Aorta (tissue), 5 donors: Measurements from ENCODE around the gene ACSM6. TPM values are rescaled to one million over a fixed set of nuclear protein-coding genes. Genes with fewer than 3 reads are reported as not detected.
A peak's percentile ranks its signal among the peaks of the same experiment; 100 is the strongest.

Source experiments
- ATAC-seq: fragments of 200-7000 bp; cut with Tn5 transposase; one replicate; pipeline ENCODE4 v1.9.1; 2022; ENCODE audit warnings: moderate library complexity; ENCODE audit not compliant: low FRiP score
- DNase-seq, 2 donors: peaks; one replicate each; pipeline ENCODE4 v3.0.0-alpha.2; 2020
- H3K27ac ChIP-seq, 2 donors: one replicate each; pipeline ENCODE4 v1.5.1; 2013; ENCODE audit warnings: low read length in 2 of 2, mild to moderate bottlenecking in 2 of 2, moderate library complexity in 2 of 2, control low read depth in 1 of 2, inconsistent platforms in 1 of 2, low read depth in 1 of 2
- H3K27me3 ChIP-seq, 2 donors: one replicate each; pipeline ENCODE4 v1.6.1; 2013; ENCODE audit warnings: control low read depth in 1 of 2, low read length in 1 of 2, mild to moderate bottlenecking in 1 of 2, moderate library complexity in 1 of 2; ENCODE audit not compliant: insufficient read depth in 2 of 2, control insufficient read depth in 1 of 2
- H3K36me3 ChIP-seq, 2 donors: one replicate each; pipeline ENCODE4 v1.6.1; 2013; ENCODE audit warnings: control low read depth in 1 of 2, low read length in 1 of 2, mild to moderate bottlenecking in 1 of 2; ENCODE audit not compliant: insufficient read depth in 2 of 2, control insufficient read depth in 1 of 2
- H3K4me1 ChIP-seq, 2 donors: one replicate each; pipeline ENCODE4 v1.6.1; 2013; ENCODE audit warnings: low read length in 2 of 2, control low read depth in 1 of 2, mild to moderate bottlenecking in 1 of 2, moderate library complexity in 1 of 2; ENCODE audit not compliant: insufficient read depth in 2 of 2, control insufficient read depth in 1 of 2
- H3K4me3 ChIP-seq, 2 donors: one replicate each; pipeline ENCODE4 v1.5.1; 2013; ENCODE audit warnings: low read length in 2 of 2, control low read depth in 1 of 2, mild to moderate bottlenecking in 1 of 2
- H3K9me3 ChIP-seq: one replicate; pipeline ENCODE4 v1.6.1; 2013; ENCODE audit warnings: mild to moderate bottlenecking, low read length; ENCODE audit not compliant: control insufficient read depth
- WGBS, 2 donors: extraction: QIAGEN DNeasy Blood & Tissue Kit; methylation state at CpG; one replicate each; pipeline ENCODE4 v1.1.7; 2013; 5-methylcytosine and 5-hydroxymethylcytosine counted together
- intact Hi-C, 2 donors: fragments of 100-400 bp; cut with DNase I; formaldehyde crosslinking; loops; one replicate each; pipeline versions ENCODE4 v1.14.2 to v1.15.0; 2022
- polyA plus RNA-seq, 2 donors: library from polyadenylated mRNA; stranded (reverse); fragments of 200-250 nt; gene quantifications; one replicate each; pipeline ENCODE4 v1.2.3, GENCODE V29; 2013
- total RNA-seq, 2 donors: library from RNA; stranded (reverse); fragmentation: NEBNext Ultra II Directional; extraction: Animal tissue kit (Norgen Biotek cat#: 25700); gene quantifications; one replicate each; pipeline ENCODE4 v1.2.1, GENCODE V29; 2021
- donor health status: healthy with polysubstance abuse.
- donor health status: Bipolar disorder and iron deficiency.
- donor health status: DM: no; HTN: no; CAD: no.
- donor health status: DM: no; HTN: no; CAD: no.
- donor health status: DM: yes; HTN: yes; CAD: no.

The ACSM6 gene
- total and polyA plus RNA-seq, 4 donors: 0.99 TPM; not detected in 3

GRCh38 chr10:95245425-95246055 lies 51.5 kb downstream of the ACSM6 start:
- 75 to 77% methylated on average over 6 of the region's 6 CpGs for WGBS, 2 donors
- H3K9me3 ChIP-seq: no peaks in the 10 kb centered on the region
- no peak for DNase-seq
- no peak for ATAC-seq
- H3K36me3 ChIP-seq: peaks cover 0 to 7% of the 10 kb centered on the region in 2 donors
- intact Hi-C loops: loop anchor here (5.0 to 10.0 kb wide), 4 partner anchors 42 to 359 kb away; no protein-coding TSS in a partner anchor
- H3K4me1 ChIP-seq: peaks cover 6 to 7% of the 10 kb centered on the region in 2 donors
- H3K4me3 ChIP-seq: no peak overlapping the region
- H3K27me3 ChIP-seq: no peaks in the 10 kb centered on the region
- H3K27ac ChIP-seq: no peak overlapping the region

GRCh38 chr10:95246582-95247051 lies 52.6 kb downstream of the ACSM6 start:
- H3K36me3 ChIP-seq: peaks cover 0 to 7% of the 10 kb centered on the region in 2 donors
- peak; percentile 80 for ATAC-seq
- WGBS, 2 donors: 0 to 1% methylated on average over 1 of the region's 1 CpG
- H3K27ac ChIP-seq: peak overlapping the region; percentile 8 to 11
- intact Hi-C loops: loop anchor here (1.0 to 10.0 kb wide), 5 partner anchors 41 to 358 kb away; no protein-coding TSS in a partner anchor
- peak; percentile 73 to 82 for DNase-seq
- H3K9me3 ChIP-seq: no peaks in the 10 kb centered on the region
- H3K27me3 ChIP-seq: no peaks in the 10 kb centered on the region
- peaks cover 6 to 7% of the 10 kb centered on the region in 2 donors for H3K4me1 ChIP-seq
- H3K4me3 ChIP-seq: no peak overlapping the region

- H3K27ac ChIP-seq: peak overlapping the region; percentile 8 to 69
- 7% methylated on average over 6 of the region's 6 CpGs for WGBS, 2 donors
- no peaks in the 10 kb centered on the region for H3K9me3 ChIP-seq
- ATAC-seq (no peak), DNase-seq (no peak)
- intact Hi-C loops: loop anchor here (1.0 to 10.0 kb wide), 5 partner anchors 40 to 357 kb away; no protein-coding TSS in a partner anchor
- peaks cover 3 to 6% of the 10 kb centered on the region in 2 donors for H3K4me1 ChIP-seq
- H3K4me3 ChIP-seq: no peak overlapping the region
- H3K36me3 ChIP-seq: peaks cover 0 to 4% of the 10 kb centered on the region in 2 donors
- no peaks in the 10 kb centered on the region for H3K27me3 ChIP-seq
Measured at GRCh38 chr10:95247200-95247880, 53.3 kb downstream of the ACSM6 start.

GRCh38 chr10:95247881-95248583 lies 54.0 kb downstream of the ACSM6 start:
- 88% methylated on average over 7 of the region's 7 CpGs for WGBS, 2 donors
- H3K9me3 ChIP-seq: no peaks in the 10 kb centered on the region
- H3K27me3 ChIP-seq: no peaks in the 10 kb centered on the region
- intact Hi-C loops: loop anchor here (1.0 to 10.0 kb wide), 5 partner anchors 39 to 357 kb away; no protein-coding TSS in a partner anchor
- peak overlapping the region; percentile 2 to 69 for H3K27ac ChIP-seq
- H3K36me3 ChIP-seq: peaks cover 0 to 4% of the 10 kb centered on the region in 2 donors
- no peak overlapping the region for H3K4me3 ChIP-seq
- ATAC-seq: no peak
- H3K4me1 ChIP-seq: peaks cover 3 to 6% of the 10 kb centered on the region in 2 donors
- DNase-seq: no peak

GRCh38 chr10:95248989-95249388 lies 55.0 kb downstream of the ACSM6 start:
- Histone ChIP-seq H3K36me3 (peaks cover 0 to 2% of the 10 kb centered on the region in 2 donors), H3K4me3 (no peak overlapping the region), H3K27ac (peak overlapping the region in 1 of 2 donors; percentile 49), H3K27me3 (no peaks in the 10 kb centered on the region), H3K4me1 (peaks cover 3 to 6% of the 10 kb centered on the region in 2 donors), H3K9me3 (no peaks in the 10 kb centered on the region)
- DNase-seq (no peak), ATAC-seq (peak; percentile 63)
- intact Hi-C loops: loop anchor here (5.0 to 10.0 kb wide), 4 partner anchors 38 to 356 kb away; no protein-coding TSS in a partner anchor
- 15 to 22% methylated on average over 3 of the region's 3 CpGs for WGBS, 2 donors

- Histone ChIP-seq H3K9me3 (no peaks in the 10 kb centered on the region), H3K36me3 (peaks cover 0 to 2% of the 10 kb centered on the region in 2 donors), H3K4me1 (peaks cover 3 to 6% of the 10 kb centered on the region in 2 donors), H3K27me3 (no peaks in the 10 kb centered on the region), H3K4me3 (no peak overlapping the region), H3K27ac (peak overlapping the region; percentile 33 to 65)
- ATAC-seq (no peak), DNase-seq (no peak)
- 73 to 77% methylated on average over 3 of the region's 3 CpGs for WGBS, 2 donors
- intact Hi-C loops: loop anchor here (5.0 to 10.0 kb wide), 4 partner anchors 38 to 355 kb away; no protein-coding TSS in a partner anchor
Measured at GRCh38 chr10:95249467-95249866, 55.4 kb downstream of the ACSM6 start.

- Histone ChIP-seq H3K4me3 (no peak overlapping the region), H3K27me3 (no peaks in the 10 kb centered on the region), H3K27ac (peak overlapping the region in 1 of 2 donors; percentile 72), H3K4me1 (peaks cover 3 to 6% of the 10 kb centered on the region in 2 donors), H3K9me3 (no peaks in the 10 kb centered on the region), H3K36me3 (peaks cover 0 to under 1% of the 10 kb centered on the region in 2 donors)
- intact Hi-C loops: no loop called here
- DNase-seq: no peak
- 46 to 53% methylated on average over 4 of the region's 4 CpGs for WGBS, 2 donors
- no peak for ATAC-seq
Measured at GRCh38 chr10:95250856-95251255, 56.8 kb downstream of the ACSM6 start.

- ATAC-seq (no peak), DNase-seq (no peak)
- intact Hi-C loops: no loop called here
- H3K4me1 ChIP-seq: peaks cover 3 to 6% of the 10 kb centered on the region in 2 donors
- WGBS, 2 donors: 75 to 81% methylated on average over 2 of the region's 2 CpGs
- no peaks in the 10 kb centered on the region for H3K9me3 ChIP-seq
- H3K27ac ChIP-seq: no peak overlapping the region
- H3K27me3 ChIP-seq: no peaks in the 10 kb centered on the region
- no peak overlapping the region for H3K4me3 ChIP-seq
- H3K36me3 ChIP-seq: no peaks in the 10 kb centered on the region
Measured at GRCh38 chr10:95253007-95253406, 59.0 kb downstream of the ACSM6 start.
